Stimulated activated CD8-positive, alpha-beta memory T cell treated with anti-CD3 and anti-CD28 coated beads, Interleukin-4, amount 100 ng/mL, for 1 hour (primary cell): ENCODE data around the gene ELF1.
"Not testable (repeated sequence)": the region's sequence is repeated elsewhere in the genome, so short reads cannot be mapped to it uniquely, and the experiment has no call there.

ENCODE experiments used
- DNase-seq, 2 donors: peaks; one replicate each; pipeline ENCODE4 v3.0.0-alpha.2; 2020; ENCODE audit warnings: low read depth in 2 of 2, low spot score in 1 of 2

The ELF1 gene

GRCh38 chr13:40983259-40983658, 35.9 kb downstream of the ELF1 start:
- no peak for DNase-seq

DNA sequence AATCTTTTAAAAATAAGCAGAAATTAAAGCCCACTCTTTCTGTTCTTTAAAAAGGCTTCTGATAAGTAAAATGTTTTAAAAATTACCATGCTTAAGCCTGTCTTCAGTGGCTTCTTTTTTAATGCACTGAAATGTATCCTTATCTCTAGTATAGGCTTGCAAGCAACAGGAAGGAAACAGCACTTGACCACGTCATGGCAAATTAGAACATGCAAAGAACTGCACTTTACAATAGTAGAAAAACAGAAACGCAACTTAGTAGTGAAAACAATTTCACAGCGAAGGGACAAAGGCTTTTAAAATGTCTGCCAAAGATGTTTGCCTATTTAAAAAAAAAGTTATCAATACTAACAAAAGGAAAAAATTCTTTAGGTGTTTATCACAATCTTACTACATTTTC, 36.3 kb downstream of the ELF1 start:
- DNase-seq = peak in 1 of 2 donors; percentile 33

DNA sequence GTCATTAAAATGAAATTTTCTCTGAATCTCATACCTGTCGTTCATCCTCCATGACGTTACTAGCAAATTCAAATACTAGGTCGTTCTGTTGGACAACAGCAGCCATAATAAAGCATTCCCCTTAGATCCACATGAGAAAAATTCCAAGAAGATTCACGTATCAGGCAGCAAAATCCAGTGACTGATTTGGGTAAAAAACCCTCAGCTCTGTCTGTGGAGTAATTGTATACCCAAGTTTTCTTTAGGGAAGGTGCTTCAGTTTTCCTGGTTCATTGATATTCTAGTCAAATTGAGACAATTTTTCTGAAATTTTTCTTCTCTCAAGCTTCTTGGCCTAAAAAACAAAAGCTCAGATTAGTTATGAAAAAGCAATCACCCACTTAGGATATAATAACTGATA, 37.2 kb downstream of the ELF1 start:
- DNase-seq = no peak

GRCh38 chr13:40981361-40981760, 37.8 kb downstream of the ELF1 start:
- no peak for DNase-seq

GRCh38 chr13:40980461-40980860, 38.7 kb downstream of the ELF1 start:
- DNase-seq = no peak

DNA sequence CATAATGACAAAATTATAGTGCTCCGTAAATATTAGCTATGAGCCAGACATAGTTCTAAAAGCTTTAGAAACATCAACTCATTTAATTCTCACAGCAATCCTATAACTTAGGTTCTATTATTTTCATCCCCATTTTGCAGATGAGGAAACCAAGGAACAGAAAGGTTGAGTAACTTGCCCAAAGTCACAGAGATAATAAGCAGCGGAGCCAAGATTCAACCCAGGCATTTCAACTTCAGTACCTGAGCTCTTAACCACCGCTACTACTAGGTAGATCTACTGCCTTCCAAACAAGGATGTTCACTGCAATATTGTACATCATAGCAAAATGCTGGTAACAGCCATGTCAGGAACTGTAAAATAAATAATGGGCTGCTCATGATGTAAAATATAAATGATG, 39.9 kb downstream of the ELF1 start:
- DNase-seq = no peak

DNA sequence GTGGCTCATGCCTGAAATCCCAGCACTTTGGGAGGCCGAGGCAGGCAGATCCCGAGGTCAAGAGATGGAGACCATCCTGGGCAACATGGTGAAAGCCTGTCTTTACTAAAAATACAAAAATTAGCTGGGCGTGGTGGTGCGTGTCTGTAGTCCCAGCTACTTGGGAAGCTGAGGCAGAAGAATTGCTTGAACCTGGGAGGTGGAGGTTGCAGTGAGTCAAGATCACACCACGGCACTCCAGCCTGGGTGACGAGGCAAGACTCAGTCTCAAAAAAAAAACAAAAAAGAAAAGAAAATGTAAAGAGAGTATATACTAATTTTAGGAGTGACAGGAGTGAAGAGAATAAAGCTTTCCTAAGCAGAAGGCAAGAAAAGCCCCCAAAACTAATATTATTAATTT, 41.0 kb downstream of the ELF1 start:
- not testable (repeated sequence) for DNase-seq

GRCh38 chr13:40975441-40975840, 43.7 kb downstream of the ELF1 start:
- DNase-seq = no peak

GRCh38 chr13:40974460-40975407, 44.4 kb downstream of the ELF1 start:
- no peak for DNase-seq

- no peak for DNase-seq
Measured at GRCh38 chr13:40973409-40973808, 45.7 kb downstream of the ELF1 start.

GRCh38 chr13:40971321-40971720, 47.8 kb downstream of the ELF1 start:
- no peak for DNase-seq

DNA sequence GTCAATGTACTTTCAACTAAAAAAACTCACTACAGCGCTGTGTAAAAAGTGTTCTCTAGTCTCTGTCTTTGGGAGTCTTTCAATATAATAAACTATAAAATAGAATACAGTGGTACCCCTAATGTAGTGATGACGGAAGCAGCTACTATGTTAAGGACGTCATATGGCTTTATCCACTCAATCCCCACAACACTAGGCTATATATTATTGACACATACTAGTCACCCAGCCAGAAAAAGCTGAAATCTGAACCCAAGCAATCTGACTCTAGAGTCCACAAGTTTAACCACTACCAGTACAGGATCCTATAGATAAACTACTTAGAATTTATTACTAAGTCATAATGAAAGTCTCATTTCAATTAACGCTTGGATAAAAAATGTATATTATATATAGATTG, 48.3 kb downstream of the ELF1 start:
- DNase-seq = no peak

- no peak for DNase-seq
Measured at GRCh38 chr13:40969169-40969901, 49.8 kb downstream of the ELF1 start.

DNA sequence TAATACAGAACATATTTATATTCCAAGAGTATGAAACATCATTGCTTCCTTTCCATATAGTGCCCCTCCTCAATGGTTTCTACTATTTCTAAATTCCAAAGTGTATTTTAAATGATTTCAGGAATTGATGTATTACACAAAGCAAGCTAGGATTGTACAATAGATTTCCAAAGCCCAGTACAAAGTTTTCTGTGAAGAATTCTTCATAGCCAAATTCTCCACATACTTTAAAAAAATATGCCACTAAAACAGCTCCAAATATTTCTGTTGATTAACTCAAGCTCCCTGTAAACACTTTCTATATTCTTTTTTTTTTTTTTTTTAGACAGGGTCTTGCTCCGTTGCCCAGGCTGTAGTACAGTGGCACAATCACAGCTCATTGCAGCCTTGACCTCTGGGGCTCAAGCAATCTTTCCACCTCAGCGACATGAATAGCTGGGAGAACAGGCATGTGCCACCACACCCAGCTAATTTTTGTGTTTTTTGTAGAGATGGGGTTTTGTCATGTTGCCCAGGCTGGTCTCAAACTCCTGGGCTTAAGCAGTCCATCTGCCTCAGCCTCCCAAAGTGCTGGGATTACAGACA, 50.6 kb downstream of the ELF1 start:
- no peak for DNase-seq

DNA sequence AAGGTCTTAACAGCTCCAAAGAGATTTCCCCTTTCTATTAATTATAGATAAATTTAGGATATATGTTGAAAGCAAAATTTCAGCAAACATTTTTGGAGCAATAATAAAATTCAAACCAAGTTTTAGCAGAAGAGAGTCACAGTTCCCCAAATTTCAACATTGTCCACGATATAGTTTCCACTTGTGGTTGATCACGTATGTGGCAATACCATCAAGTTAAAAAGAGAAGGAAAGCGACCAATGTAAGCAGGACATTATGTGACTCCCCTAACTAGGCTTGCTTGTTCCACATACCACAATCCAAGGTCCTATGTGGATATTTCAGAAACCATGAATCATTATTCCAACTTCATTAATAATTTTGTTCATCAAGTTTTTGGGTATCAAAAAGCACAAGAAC, 52.8 kb downstream of the ELF1 start:
- DNase-seq = no peak

DNA sequence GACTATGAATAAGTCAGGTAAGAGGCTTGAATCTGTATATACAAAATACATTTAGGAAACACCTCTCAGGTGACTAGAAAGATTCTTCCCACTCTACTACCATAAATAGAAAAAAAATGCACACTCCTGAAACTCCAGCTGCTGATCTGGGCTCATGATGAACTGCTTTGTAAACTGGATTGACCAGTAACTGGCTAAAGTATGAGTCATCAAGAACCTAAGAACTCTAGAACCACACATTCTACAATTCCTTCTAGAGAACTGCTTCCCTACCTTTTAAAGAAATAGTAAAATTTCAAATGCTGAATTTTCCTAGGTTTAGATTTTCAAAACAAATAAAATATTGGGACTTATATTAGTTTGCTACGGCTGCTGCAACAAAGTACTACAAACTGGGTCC, 55.2 kb downstream of the ELF1 start:
- DNase-seq = no peak

DNA sequence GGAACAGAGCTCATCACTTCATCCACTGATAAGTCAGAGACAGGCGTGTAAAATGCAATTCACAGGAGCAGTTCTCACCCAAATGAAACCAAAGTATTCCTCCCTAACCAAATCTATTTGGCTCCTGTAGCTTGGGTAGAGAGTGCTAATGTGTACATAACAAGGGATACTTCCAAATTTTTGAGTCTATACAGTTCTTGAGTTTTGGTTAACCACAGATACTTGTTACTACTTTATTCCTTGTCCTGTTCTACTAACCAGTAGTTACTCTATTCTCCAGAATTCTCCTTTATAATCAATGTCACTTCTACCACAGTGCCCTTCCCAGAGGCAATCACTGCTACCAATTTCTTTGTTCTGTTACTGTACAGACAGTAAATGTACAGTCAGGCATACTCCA, 57.3 kb downstream of the ELF1 start:
- DNase-seq = no peak

- no peak for DNase-seq
Measured at GRCh38 chr13:40961214-40961613, 57.9 kb downstream of the ELF1 start.

DNA sequence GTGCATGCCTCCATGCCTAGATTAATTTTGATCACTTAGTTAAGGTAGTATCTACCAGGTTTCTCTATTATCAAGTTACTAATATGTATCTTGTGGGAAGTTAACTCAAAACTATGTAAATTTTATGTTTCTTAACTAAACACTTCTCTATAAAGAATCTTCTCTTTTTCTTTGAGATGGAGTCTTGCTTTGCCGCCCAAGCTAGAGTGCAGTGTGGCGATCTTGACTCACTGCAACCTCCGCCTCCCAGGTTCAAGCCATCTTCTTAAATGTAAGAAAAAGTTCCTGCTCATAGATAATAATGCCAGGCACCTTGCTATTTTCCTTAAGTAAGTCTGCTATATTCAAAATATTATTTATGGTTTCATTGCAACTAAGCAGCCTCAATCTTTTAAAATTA, 58.4 kb downstream of the ELF1 start:
- no peak for DNase-seq

DNA sequence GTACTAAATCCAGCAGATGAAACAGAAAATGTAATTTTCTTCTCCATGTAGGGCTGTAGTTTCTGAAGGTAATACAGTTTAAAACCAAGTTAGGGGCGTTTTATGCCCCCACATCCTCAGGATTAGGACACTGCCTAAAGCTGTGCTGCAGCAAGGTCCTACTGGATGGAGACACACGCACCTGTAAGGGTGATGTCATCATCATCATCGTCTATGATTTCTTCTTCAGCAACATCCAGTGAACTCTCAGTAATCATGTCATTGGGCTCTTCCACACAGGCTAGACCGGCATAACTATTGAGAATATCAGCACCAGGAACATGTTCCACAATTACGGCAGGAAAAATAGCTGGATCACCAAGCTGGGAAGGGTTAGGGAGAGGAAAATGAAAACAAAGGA, 60.5 kb downstream of the ELF1 start:
- no peak for DNase-seq

DNA sequence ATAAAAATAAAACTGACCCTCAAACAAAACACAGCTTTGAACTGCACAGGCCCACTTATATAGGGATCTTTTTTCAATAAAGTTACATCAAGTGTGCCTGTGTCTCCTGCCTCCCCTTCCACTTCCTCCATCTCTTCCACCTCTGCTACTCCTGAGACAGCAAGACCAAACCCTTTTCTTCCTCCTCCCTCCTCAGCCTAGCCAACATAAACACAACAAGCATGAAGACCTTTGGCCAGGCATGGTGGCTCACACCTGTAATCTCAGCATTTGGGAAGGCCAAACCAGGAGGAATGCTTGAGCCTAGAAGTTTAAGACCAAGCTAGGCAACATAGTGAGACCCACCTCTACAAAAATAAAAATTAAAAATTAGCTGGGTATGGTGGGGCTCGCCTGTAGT, 72.6 kb downstream of the ELF1 start:
- no peak for DNase-seq

GRCh38 chr13:40943073-40943472, 76.0 kb downstream of the ELF1 start:
- no peak for DNase-seq
